AG04450 (cell line): ENCODE data around the gene INTS15. TPM values are rescaled to one million over a fixed set of nuclear protein-coding genes. Genes with fewer than 3 reads are reported as not detected.
A peak's percentile ranks its signal among the peaks of the same experiment; 100 is the strongest.

Source experiments
- CTCF ChIA-PET: fragments of 300-600, 350-600 bp; formaldehyde crosslinking; extraction: SDS; loops from one replicate; lab custom pipeline; 2022; ENCODE audit warnings: antibody characterized with exemption, inconsistent platforms; lab: Charles Lee
- POLR2A ChIA-PET: fragments of 350-600 bp; formaldehyde crosslinking; extraction: SDS; loops from one replicate; lab custom pipeline; 2021; ENCODE audit warnings: antibody characterized with exemption, inconsistent platforms; lab: Yijun Ruan, JAX
- DNase-seq: peaks from one replicate; pipeline ENCODE4 v3.0.0-alpha.2; 2011; ENCODE audit warnings: low read depth, low spot score
- H3K27ac ChIP-seq: one replicate; pipeline ENCODE4 v1.5.1; 2012; ENCODE audit warnings: low read depth, low read length, control low read depth
- H3K27me3 ChIP-seq: one replicate; pipeline ENCODE4 v1.6.0; 2012; ENCODE audit warnings: low read length; ENCODE audit not compliant: control insufficient read depth, insufficient read depth
- H3K4me3 ChIP-seq: 2 replicates; pipeline ENCODE4 v1.5.1; 2011; ENCODE audit warnings: mild to moderate bottlenecking, low read depth, low read length, control low read depth
- H3K9me3 ChIP-seq: 2 replicates; pipeline ENCODE4 v1.5.1; 2012; ENCODE audit warnings: low read length; ENCODE audit not compliant: control insufficient read depth, insufficient read depth
- polyA plus RNA-seq: library from polyadenylated mRNA; depleted of rRNA; stranded (reverse); fragments of >200 nt; gene quantifications from 2 replicates; pipeline ENCODE4 v1.2.3, GENCODE V29; 2011
- TF ChIP-seq, protein P1 (sequence below): IDR thresholded peaks from 2 replicates; pipeline ENCODE4 v1.5.1; 2011; ENCODE audit warnings: low read depth, low read length, control low read depth, inconsistent platforms

The INTS15 gene
- polyA plus RNA-seq, 1 experiment: 17.1 TPM

DNA sequence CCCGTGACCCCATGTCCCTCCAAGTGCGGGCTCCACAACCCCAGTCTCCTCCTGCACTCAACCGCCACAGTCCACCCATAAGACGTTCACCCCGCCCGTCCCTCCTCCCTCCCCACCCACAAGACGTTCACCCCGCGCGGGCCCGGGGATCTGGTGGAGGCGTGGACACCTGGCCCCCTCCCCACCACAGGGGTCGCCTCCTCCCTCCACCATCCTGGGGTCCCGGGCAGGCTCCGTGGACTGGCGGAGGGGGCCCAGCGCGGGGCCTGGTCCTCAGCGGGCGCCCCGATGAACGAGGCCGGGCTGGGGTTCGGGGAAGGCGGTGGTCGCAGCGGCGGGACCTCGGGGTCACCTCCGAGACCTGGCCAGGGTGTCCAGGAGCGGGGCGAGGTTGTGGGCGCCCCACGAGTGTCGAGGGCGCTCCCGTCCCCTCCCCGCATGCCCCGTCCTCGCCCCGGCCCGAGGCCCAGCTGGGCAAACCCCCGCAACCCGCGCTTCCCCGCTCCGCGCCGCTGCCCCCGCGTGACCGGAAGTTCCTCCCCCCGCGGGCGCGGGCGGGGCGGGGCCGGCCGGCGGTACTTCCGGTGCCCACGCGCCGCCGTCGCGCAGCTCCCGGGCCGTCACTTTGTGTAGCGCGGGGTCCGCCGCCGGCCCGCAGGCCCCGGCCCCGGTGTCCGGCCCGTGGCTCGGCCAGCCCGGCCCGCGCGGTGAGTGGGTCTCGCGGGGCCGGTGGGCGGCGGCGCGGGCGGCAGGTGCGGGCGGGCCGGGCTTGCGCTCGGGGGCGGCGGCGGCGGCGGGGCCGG lies 47.1 kb downstream of the INTS15 start, which contains the start of gene ZNF316:
ZNF316 (plus strand) TSS at position 578 of the 803 bp plus-strand sequence. CDS start 5,092 bp downstream, outside the sequence.
- TF ChIP-seq, protein P1, sequence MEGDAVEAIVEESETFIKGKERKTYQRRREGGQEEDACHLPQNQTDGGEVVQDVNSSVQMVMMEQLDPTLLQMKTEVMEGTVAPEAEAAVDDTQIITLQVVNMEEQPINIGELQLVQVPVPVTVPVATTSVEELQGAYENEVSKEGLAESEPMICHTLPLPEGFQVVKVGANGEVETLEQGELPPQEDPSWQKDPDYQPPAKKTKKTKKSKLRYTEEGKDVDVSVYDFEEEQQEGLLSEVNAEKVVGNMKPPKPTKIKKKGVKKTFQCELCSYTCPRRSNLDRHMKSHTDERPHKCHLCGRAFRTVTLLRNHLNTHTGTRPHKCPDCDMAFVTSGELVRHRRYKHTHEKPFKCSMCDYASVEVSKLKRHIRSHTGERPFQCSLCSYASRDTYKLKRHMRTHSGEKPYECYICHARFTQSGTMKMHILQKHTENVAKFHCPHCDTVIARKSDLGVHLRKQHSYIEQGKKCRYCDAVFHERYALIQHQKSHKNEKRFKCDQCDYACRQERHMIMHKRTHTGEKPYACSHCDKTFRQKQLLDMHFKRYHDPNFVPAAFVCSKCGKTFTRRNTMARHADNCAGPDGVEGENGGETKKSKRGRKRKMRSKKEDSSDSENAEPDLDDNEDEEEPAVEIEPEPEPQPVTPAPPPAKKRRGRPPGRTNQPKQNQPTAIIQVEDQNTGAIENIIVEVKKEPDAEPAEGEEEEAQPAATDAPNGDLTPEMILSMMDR: no peak
- H3K9me3 ChIP-seq: peaks cover 3% of the 10 kb centered on the region; the same call in 1 of the 2 replicates
- ChIA-PET POLR2A (interaction anchor here (0.7 to 1.3 kb wide), 2 partner anchors 47 to 70 kb away, joined by 3 to 5 read pairs; partner anchors contain the start of genes INTS15 and ZNF12), CTCF (no interaction called here)
- no peak for DNase-seq
- no peaks in the 10 kb centered on the region for H3K27me3 ChIP-seq
- H3K27ac ChIP-seq: peak within 1 kb of the TSS; percentile 11
- peak within 1 kb of the TSS; percentile 71 for H3K4me3 ChIP-seq

DNA sequence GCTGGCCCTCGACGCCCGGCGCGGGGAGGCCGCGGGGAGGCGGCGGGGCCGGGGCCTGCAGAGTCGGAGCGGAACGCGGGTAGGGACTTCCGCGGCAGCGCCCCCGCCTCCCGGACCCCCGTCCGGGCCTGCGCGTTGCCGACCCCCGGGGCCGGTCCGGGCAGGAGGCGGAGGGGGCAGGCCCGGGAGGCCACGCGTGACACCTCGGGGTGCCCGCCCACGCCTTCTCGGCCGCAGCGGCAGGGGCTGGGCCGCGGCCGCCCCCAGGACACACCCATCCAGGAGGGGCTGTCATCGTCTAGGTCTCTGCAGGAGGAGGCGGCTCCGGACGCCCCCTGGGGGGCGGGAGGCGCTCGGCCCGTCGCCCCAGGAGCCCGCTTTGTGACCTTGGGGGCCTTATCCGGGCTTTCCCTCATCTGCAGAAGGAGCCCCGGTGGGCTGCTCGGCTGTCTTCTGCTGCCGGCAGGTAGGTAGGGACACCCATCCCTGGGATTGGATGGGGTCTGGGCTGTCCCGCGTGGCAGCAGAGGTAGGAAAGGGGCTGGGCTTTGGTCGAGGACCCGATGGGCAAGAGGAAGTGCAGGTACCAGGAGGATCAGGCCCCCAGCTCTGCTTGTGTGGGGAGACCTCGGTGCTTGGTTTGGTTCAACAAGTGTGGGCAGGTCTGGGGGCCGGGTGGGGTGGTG lies 47.9 kb downstream of the INTS15 start:
- CTCF ChIA-PET: no interaction called here

DNA sequence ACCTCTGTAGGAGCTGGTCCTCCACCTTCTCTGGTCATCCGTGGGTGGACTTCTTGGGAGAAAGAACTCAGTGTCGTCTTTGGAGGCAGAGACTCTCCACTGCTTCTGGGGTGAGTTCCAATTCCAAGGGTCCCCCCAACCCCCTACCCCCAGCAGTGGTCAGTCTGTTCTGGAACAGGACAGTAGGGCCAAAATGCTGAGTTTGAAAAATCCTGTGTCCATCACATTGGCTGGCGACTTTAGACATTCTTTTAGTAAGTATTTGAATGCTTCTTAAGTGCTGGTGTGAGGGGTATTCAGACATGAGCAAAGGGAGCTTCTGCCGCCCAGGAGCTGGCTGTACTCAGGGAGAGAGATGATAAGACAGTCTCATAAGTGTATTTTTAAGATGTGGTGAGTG lies 49.2 kb downstream of the INTS15 start:
- CTCF ChIA-PET: no interaction called here
- POLR2A ChIA-PET: no interaction called here

More for the DNA sequence above, 47.9 kb downstream of the INTS15 start:
- H3K27me3 ChIP-seq: no peaks in the 10 kb centered on the region
- POLR2A ChIA-PET: no interaction called here
- peak overlapping the region; percentile 71 for H3K4me3 ChIP-seq
- no peak overlapping the region for H3K27ac ChIP-seq
- H3K9me3 ChIP-seq: peaks cover 3% of the 10 kb centered on the region; the same call in 1 of the 2 replicates
- TF ChIP-seq, protein P1: peak; percentile 43
- no peak for DNase-seq

DNA sequence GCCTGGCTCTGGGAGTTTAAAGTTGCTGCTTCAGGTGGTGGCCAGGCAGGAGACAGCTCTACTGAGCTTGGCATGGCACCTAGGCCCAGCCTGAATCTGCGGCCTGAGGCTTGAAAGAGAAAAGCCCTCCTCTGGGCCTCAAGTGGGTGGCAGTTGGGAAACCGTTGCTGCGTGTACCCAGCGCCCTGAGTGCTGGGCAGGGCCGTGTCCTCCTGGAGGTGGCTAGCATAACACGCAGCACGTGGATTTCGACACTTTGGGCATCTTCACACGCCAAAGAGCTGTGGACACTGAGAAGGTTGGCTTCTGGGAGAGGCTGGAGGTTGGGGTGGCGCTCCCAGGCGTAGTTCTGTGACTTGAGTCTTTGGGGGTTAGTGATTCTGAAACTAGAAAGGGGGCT lies 49.8 kb downstream of the INTS15 start:
- no peaks in the 10 kb centered on the region for H3K27me3 ChIP-seq
- ChIA-PET POLR2A (no interaction called here), CTCF (no interaction called here)
- DNase-seq: no peak
- no peak overlapping the region for H3K27ac ChIP-seq
- TF ChIP-seq, protein P1: no peak
- H3K9me3 ChIP-seq: peaks cover 3% of the 10 kb centered on the region; the same call in 1 of the 2 replicates
- no peak overlapping the region for H3K4me3 ChIP-seq

More for the DNA sequence above, 49.2 kb downstream of the INTS15 start:
- Histone ChIP-seq H3K27me3 (no peaks in the 10 kb centered on the region), H3K4me3 (peak overlapping the region; percentile 71; the same call in 1 of the 2 replicates), H3K27ac (no peak overlapping the region), H3K9me3 (peaks cover 3% of the 10 kb centered on the region; the same call in 1 of the 2 replicates)
- no peak for DNase-seq
- TF ChIP-seq, protein P1: no peak
